Astrocyte of the spinal cord (primary cell): ENCODE measurements around the gene CKAP5.

Experiments used
- DNase-seq: peaks from one replicate; pipeline ENCODE4 v3.0.0; 2011; ENCODE audit warnings: low read depth, low spot score
- H3K4me3 ChIP-seq: 2 replicates; pipeline ENCODE4 v1.5.1; 2011; ENCODE audit warnings: low read depth, mild to moderate bottlenecking, low read length, moderate library complexity
- in situ Hi-C: cut with HindIII; loops from 2 replicates; pipeline ENCODE4 v1.10.0; 2017; ENCODE audit warnings: low sequenced_read_pairs
- TF ChIP-seq, protein P1 (sequence below): IDR thresholded peaks from 2 replicates; pipeline ENCODE4 v1.5.1; 2012; ENCODE audit warnings: low read depth, mild to moderate bottlenecking, low read length, inconsistent platforms

Gene CKAP5

DNA sequence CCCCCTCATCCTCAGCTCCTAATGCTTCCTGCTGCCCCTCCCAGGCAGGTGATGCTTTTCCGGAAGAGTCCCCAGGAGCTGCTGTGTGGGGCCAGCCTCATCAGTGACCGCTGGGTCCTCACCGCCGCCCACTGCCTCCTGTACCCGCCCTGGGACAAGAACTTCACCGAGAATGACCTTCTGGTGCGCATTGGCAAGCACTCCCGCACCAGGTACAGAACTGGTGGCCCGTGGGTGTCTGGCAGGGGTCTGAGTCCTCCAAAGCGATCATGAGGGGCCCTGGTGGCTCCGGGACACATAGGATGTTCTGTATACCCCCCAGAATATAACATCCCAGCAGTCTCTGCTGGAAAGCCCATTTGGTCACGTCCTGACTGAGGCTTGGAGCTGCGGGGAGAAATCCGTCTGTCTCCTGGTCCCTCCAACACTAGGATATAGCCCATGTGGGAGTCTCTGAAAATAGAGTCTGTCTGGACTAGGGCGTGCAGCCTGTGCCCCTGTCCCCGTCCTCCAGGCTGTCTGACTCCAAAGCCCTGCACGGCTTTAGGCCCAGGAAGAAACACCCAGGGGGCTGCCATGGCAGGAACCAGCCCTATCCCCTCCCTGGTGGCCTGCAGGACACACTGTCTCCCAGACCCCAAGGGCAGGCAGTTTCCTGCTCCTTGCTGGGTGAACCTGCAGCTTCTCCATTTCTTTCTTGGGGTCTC, 118.0 kb downstream of the CKAP5 start:
- in situ Hi-C loops = no loop called here
- H3K4me3 ChIP-seq = no peak overlapping the region
- TF ChIP-seq, protein P1, sequence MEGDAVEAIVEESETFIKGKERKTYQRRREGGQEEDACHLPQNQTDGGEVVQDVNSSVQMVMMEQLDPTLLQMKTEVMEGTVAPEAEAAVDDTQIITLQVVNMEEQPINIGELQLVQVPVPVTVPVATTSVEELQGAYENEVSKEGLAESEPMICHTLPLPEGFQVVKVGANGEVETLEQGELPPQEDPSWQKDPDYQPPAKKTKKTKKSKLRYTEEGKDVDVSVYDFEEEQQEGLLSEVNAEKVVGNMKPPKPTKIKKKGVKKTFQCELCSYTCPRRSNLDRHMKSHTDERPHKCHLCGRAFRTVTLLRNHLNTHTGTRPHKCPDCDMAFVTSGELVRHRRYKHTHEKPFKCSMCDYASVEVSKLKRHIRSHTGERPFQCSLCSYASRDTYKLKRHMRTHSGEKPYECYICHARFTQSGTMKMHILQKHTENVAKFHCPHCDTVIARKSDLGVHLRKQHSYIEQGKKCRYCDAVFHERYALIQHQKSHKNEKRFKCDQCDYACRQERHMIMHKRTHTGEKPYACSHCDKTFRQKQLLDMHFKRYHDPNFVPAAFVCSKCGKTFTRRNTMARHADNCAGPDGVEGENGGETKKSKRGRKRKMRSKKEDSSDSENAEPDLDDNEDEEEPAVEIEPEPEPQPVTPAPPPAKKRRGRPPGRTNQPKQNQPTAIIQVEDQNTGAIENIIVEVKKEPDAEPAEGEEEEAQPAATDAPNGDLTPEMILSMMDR = no peak
- no peak for DNase-seq

DNA sequence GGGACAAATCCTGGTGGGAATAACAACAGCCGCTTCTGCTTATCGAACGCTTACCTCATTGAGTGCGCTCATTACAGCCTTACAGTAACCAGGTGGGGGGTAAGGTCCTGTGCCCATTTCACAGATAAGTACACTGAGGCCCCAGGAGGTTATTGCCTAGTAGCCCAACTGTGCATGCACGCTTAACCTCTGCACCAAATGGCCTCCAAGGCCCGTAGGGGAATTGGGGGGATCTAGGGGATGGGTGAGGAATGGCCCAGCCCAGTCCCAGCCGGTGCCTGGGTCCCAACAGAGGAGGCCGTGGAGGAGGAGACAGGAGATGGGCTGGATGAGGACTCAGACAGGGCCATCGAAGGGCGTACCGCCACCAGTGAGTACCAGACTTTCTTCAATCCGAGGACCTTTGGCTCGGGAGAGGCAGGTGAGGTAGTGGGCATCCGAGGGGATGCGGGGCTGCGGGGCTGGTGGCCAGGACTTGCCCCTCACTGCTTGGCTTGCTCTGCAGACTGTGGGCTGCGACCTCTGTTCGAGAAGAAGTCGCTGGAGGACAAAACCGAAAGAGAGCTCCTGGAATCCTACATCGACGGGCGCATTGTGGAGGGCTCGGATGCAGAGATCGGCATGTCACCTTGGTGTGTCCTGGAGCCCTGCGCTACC, 119.7 kb downstream of the CKAP5 start:
- DNase-seq = no peak
- TF ChIP-seq, protein P1 = no peak
- H3K4me3 ChIP-seq = no peak overlapping the region
- in situ Hi-C loops = no loop called here

DNA sequence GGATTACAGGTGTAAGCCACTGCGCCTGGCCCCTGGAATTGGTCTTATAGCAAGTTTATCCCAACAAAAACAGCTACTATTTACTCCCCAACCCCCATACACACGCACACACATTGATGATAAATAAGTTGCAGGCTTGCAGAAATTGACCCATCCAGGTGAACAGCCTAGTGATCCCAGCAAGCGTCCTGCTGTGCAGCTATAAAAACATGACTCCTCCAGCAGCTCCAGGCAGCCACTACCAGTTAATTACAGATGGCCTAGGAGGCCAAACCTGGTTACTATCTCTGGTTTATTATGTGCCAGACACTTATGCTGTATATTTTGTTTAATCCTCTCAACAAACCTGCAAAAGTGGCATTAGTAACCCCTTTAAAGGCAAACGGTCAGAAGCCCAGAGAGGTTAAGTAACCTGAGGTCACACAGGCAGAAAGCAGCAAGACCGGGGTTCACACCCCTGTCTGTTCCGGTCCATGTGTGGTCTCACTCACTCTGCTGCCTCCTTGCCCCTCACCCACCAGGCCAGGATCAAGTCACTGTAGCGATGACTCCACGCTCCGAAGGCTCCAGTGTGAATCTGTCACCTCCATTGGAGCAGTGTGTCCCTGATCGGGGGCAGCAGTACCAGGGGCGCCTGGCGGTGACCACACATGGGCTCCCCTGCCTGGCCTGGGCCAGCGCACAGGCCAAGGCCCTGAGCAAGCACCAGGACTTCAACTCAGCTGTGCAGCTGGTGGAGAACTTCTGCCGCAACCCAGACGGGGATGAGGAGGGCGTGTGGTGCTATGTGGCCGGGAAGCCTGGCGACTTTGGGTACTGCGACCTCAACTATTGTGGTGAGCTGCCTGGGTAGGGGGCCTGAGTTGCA, 120.5 kb downstream of the CKAP5 start:
- TF ChIP-seq, protein P1 = no peak
- H3K4me3 ChIP-seq = no peak overlapping the region
- DNase-seq = no peak
- in situ Hi-C loops = no loop called here

DNA sequence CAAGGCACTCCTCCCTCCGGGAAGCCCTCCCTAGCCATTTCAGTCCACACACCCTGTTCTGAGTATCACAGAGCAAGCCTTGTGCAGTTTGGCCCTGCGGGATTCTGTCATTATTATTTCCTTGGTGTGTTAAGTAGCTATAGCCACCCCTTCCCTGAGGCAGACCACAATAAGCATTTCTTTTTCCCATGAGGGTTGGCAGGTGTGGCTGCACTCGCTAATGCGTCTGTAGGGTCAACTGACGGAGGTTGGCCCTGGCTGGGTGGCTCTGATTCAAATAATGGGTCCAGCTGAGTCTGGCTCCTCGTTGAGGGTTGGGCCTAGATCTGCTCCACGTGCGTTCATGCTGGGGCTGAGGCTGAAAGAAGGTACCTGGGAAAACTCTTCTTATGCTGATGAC, 122.0 kb downstream of the CKAP5 start:
- in situ Hi-C loops = no loop called here
- no peak for DNase-seq
- TF ChIP-seq, protein P1 = no peak
- no peak overlapping the region for H3K4me3 ChIP-seq

DNA sequence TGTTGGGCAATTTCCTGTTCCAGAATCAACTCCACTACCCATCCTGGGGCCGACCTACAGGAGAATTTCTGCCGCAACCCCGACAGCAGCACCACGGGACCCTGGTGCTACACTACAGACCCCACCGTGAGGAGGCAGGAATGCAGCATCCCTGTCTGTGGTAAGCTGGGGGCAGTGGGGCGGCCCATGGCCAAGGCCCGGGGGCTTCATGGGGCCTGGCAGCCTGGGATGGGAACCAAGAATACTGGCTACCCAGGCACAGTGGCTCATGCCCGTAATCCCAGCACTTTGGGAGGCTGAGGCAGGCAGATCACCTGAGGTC, 122.8 kb downstream of the CKAP5 start:
- in situ Hi-C loops = no loop called here
- H3K4me3 ChIP-seq = no peak overlapping the region
- TF ChIP-seq, protein P1 = no peak
- no peak for DNase-seq

- TF ChIP-seq, protein P1 = no peak
- no peak for DNase-seq
- in situ Hi-C loops = no loop called here
- no peak overlapping the region for H3K4me3 ChIP-seq
Observed at GRCh38 chr11:46722566-46723358, 123.3 kb downstream of the CKAP5 start.
